NCI-H2171 (cell line): ENCODE data around the gene CDC42SE2.

ENCODE experiments used
- DNase-seq: peaks from one replicate; lab custom pipeline; 2025; lab: John Stamatoyannopoulos, UW

The CDC42SE2 gene

GRCh38 chr5:131263648-131264450 lies at the start of gene CDC42SE2:
Gene CDC42SE2 (plus strand): TSS chr5:131264053. CDS start chr5:131359494, 95,441 bp downstream.
- peak; percentile 80 for DNase-seq

GRCh38 chr5:131214609-131215227 lies 49.1 kb upstream of the CDC42SE2 start:
- DNase-seq: no peak

- no peak for DNase-seq
Measured at GRCh38 chr5:131217791-131218190, 46.1 kb upstream of the CDC42SE2 start.

- no peak for DNase-seq
Measured at GRCh38 chr5:131218392-131218791, 45.5 kb upstream of the CDC42SE2 start.

GRCh38 chr5:131220566-131220965 lies 43.3 kb upstream of the CDC42SE2 start:
- no peak for DNase-seq

- no peak for DNase-seq
Measured at GRCh38 chr5:131221008-131221703, 42.7 kb upstream of the CDC42SE2 start.

- no peak for DNase-seq
Measured at GRCh38 chr5:131221888-131222287, 42.0 kb upstream of the CDC42SE2 start.

- DNase-seq: no peak
Measured at GRCh38 chr5:131222731-131223130, 41.1 kb upstream of the CDC42SE2 start.

- DNase-seq: no peak
Measured at GRCh38 chr5:131223751-131224386, 40.0 kb upstream of the CDC42SE2 start.

- DNase-seq: no peak
Measured at GRCh38 chr5:131224387-131225201, 39.3 kb upstream of the CDC42SE2 start.

- no peak for DNase-seq
Measured at GRCh38 chr5:131225282-131225974, 38.4 kb upstream of the CDC42SE2 start.

GRCh38 chr5:131226899-131227298 lies 37.0 kb upstream of the CDC42SE2 start:
- no peak for DNase-seq

GRCh38 chr5:131228646-131229045 lies 35.2 kb upstream of the CDC42SE2 start:
- DNase-seq: no peak

GRCh38 chr5:131229623-131230022 lies 34.2 kb upstream of the CDC42SE2 start:
- DNase-seq: no peak

- DNase-seq: no peak
Measured at GRCh38 chr5:131230406-131230805, 33.4 kb upstream of the CDC42SE2 start.

- no peak for DNase-seq
Measured at GRCh38 chr5:131239686-131240085, 24.2 kb upstream of the CDC42SE2 start.

GRCh38 chr5:131242728-131243255 lies 21.1 kb upstream of the CDC42SE2 start:
- no peak for DNase-seq

- no peak for DNase-seq
Measured at GRCh38 chr5:131245312-131245711, 18.5 kb upstream of the CDC42SE2 start.

- no peak for DNase-seq
Measured at GRCh38 chr5:131245948-131246347, 17.9 kb upstream of the CDC42SE2 start.

- DNase-seq: no peak
Measured at GRCh38 chr5:131246504-131246903, 17.3 kb upstream of the CDC42SE2 start.
